ENCODE data around the gene NT5DC1. TPM values are rescaled to one million over a fixed set of nuclear protein-coding genes. Genes with fewer than 3 reads are reported as not detected.
A peak's percentile ranks its signal among the peaks of the same experiment; 100 is the strongest.

NT5DC1 gene
- total and polyA plus RNA-seq, 12 donors, result 13.7 to 90.9 (median 36.3) TPM

DNA sequence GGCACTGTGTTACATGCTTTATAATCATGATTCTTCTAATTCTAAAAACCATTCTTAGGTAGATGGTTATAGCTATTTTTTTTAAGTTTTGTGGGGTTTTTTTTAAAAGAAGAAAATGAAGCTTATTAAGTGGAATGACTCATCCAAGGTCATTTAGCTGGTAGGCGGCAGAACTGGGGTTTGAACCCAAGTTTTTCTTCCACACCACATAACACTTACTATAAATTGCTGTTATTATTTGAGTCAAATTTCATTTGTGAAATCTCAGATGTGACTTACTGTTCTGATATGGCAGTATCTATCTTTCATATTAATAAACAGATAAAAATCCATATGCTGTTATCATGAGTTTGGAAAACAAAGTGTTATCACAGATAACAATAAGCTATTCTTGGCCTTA is 35.7 kb downstream of the NT5DC1 start:
- TF ChIP-seq, protein P1, sequence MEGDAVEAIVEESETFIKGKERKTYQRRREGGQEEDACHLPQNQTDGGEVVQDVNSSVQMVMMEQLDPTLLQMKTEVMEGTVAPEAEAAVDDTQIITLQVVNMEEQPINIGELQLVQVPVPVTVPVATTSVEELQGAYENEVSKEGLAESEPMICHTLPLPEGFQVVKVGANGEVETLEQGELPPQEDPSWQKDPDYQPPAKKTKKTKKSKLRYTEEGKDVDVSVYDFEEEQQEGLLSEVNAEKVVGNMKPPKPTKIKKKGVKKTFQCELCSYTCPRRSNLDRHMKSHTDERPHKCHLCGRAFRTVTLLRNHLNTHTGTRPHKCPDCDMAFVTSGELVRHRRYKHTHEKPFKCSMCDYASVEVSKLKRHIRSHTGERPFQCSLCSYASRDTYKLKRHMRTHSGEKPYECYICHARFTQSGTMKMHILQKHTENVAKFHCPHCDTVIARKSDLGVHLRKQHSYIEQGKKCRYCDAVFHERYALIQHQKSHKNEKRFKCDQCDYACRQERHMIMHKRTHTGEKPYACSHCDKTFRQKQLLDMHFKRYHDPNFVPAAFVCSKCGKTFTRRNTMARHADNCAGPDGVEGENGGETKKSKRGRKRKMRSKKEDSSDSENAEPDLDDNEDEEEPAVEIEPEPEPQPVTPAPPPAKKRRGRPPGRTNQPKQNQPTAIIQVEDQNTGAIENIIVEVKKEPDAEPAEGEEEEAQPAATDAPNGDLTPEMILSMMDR (IDR thresholded peaks at IDR 0.05), result no peak
- TF ChIP-seq POLR2A (IDR thresholded peaks at IDR 0.05), result no peak
- WGBS, 4 donors, result 38 to 55% (median 49%) methylated on average over 1 of the region's 1 CpG
- intact Hi-C loops (cut with DNase I), result no loop called here
- H3K36me3 ChIP-seq (replicated peaks in 1 of 2), result no peaks in the 10 kb centered on the region
- no peak overlapping the region for H3K4me3 ChIP-seq
- H3K4me1 ChIP-seq (replicated peaks in 1 of 2), result peaks cover 7 to 10% of the 10 kb centered on the region in 2 donors
- H3K27me3 ChIP-seq, result no peaks in the 10 kb centered on the region
- H3K9me3 ChIP-seq (replicated peaks in 1 of 3), result no peaks in the 10 kb centered on the region
- H3K27ac ChIP-seq, result peak overlapping the region in 2 of 5 donors; percentile 0 to 43
- DNase-seq, result no peak

DNA sequence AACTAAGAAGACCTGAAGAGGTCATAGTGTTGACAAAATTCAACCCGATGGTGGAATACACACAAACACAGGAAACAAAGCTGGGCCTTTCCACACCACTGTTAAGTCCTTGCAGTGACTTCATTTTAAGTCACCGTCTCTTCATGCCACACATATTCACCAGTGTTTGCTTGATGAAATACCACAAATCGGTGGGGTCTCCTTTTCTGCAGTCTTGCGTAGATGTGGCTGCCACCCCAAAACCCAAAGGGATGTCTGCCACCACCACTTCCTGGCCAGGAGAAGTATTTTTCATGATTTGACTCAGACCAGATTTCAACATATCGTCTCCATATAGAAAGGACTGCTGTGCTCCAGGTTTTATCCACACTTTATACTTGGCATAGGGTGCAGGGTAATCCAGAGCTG is 36.3 kb downstream of the NT5DC1 start:
- no peak overlapping the region for H3K4me3 ChIP-seq
- TF ChIP-seq POLR2A (IDR thresholded peaks at IDR 0.05), result no peak
- TF ChIP-seq, protein P1 (IDR thresholded peaks at IDR 0.05), result no peak
- no peak for DNase-seq
- WGBS, 4 donors, result 89 to 91% (median 90%) methylated on average over 5 of the region's 5 CpGs
- H3K36me3 ChIP-seq (replicated peaks in 1 of 2), result no peaks in the 10 kb centered on the region
- H3K27ac ChIP-seq, result peak overlapping the region in 2 of 5 donors; percentile 0 to 43
- no peaks in the 10 kb centered on the region for H3K9me3 ChIP-seq (replicated peaks in 1 of 3)
- peaks cover 7 to 10% of the 10 kb centered on the region in 2 donors for H3K4me1 ChIP-seq (replicated peaks in 1 of 2)
- no peaks in the 10 kb centered on the region for H3K27me3 ChIP-seq
- intact Hi-C loops (cut with DNase I), result no loop called here

DNA sequence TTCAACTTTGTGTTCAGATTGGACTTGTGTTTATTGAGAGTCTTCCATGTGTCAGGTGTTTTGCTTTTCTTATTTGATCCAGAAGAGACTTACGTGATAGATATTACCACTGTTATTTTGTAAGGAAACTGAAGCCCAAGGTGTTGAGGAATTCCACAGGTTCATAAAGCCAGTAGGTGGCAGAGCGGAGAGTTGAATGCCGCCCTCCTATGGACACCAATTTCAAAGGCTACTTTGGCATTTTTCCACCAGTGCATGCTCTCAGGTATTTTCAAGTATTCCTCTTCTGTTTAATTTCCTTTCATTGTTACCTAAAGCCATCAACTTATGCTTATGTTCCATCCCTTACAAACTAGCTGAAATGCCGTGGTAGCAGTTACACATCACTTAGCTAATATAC is 39.3 kb downstream of the NT5DC1 start:
- Histone ChIP-seq H3K4me1 (replicated peaks in 1 of 2) (peaks cover 7 to 16% of the 10 kb centered on the region in 2 donors), H3K27ac (no peak overlapping the region), H3K27me3 (no peaks in the 10 kb centered on the region), H3K36me3 (replicated peaks in 1 of 2) (no peaks in the 10 kb centered on the region), H3K9me3 (replicated peaks in 1 of 3) (no peaks in the 10 kb centered on the region), H3K4me3 (no peak overlapping the region)
- no peak for TF ChIP-seq POLR2A (IDR thresholded peaks at IDR 0.05)
- TF ChIP-seq, protein P1 (IDR thresholded peaks at IDR 0.05), result no peak
- intact Hi-C loops (cut with DNase I), result no loop called here
- DNase-seq, result no peak
- WGBS, 4 donors, result 97 to 99% (median 98%) methylated on average over 4 of the region's 4 CpGs

DNA sequence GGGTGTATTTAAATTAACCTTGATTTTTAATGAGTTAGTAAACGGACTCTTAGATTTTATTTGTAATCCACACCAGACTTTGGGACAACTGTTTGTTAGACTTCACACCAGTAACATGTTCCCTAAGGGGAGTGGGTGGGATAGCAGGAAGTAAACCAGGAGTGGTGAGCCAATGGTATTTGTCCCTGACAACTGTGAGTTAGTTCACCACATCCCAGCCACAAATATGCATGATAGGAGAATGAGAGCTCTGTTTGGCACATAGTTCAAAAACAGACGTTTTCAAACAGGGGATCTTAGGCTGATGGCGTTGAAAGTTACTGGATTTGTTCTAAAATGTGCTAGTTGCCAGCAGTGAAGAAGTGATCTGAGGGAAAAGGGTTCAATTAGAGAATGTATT is 44.0 kb downstream of the NT5DC1 start:
- Histone ChIP-seq H3K27ac (no peak overlapping the region), H3K4me3 (no peak overlapping the region), H3K9me3 (replicated peaks in 1 of 3) (no peaks in the 10 kb centered on the region), H3K36me3 (replicated peaks in 1 of 2) (no peaks in the 10 kb centered on the region), H3K4me1 (replicated peaks in 1 of 2) (peaks cover 0 to 5% of the 10 kb centered on the region in 2 donors), H3K27me3 (no peaks in the 10 kb centered on the region)
- intact Hi-C loops (cut with DNase I), result no loop called here
- TF ChIP-seq, protein P1 (IDR thresholded peaks at IDR 0.05), result no peak
- TF ChIP-seq POLR2A (IDR thresholded peaks at IDR 0.05), result no peak
- DNase-seq, result no peak
- 79 to 86% (median 82%) methylated on average over 3 of the region's 3 CpGs for WGBS, 4 donors

Data from adrenal gland (tissue), 12 donors.